Activated T-helper 9 cell treated with anti-CD3 and anti-CD28 coated beads, Interleukin-2, amount 50 U/mL, for 16 hours (primary cell): Measurements from ENCODE around the gene HOXD8.

Source experiments
- DNase-seq: peaks from one replicate; pipeline ENCODE4 v3.0.0-alpha.2; 2020; ENCODE audit warnings: low read depth

The HOXD8 gene

GRCh38 chr2:176147800-176148496 is 18.4 kb downstream of the HOXD8 start:
- DNase-seq = no peak

- DNase-seq = no peak
These were observed 19.4 kb downstream of the HOXD8 start for GRCh38 chr2:176148751-176149421.

- DNase-seq = no peak
These were observed 20.0 kb downstream of the HOXD8 start for GRCh38 chr2:176149481-176149938.

- no peak for DNase-seq
These were observed 20.6 kb downstream of the HOXD8 start for GRCh38 chr2:176149939-176150583.

- no peak for DNase-seq
These were observed 21.3 kb downstream of the HOXD8 start for GRCh38 chr2:176150584-176151441.

- DNase-seq = no peak
These were observed 22.2 kb downstream of the HOXD8 start, which contains the start of gene HOXD4 for GRCh38 chr2:176151442-176152287. HOXD4 (plus strand) TSS chr2:176151550; CDS start chr2:176151634, 84 bp downstream.

GRCh38 chr2:176152350-176153181 is 23.1 kb downstream of the HOXD8 start:
- no peak for DNase-seq

GRCh38 chr2:176154576-176155252 is 25.2 kb downstream of the HOXD8 start:
- DNase-seq = no peak

GRCh38 chr2:176155356-176156044 is 26.0 kb downstream of the HOXD8 start:
- no peak for DNase-seq

- no peak for DNase-seq
These were observed 26.8 kb downstream of the HOXD8 start for GRCh38 chr2:176156301-176156806.

GRCh38 chr2:176156807-176157498 is 27.4 kb downstream of the HOXD8 start, which contains the start of gene HOXD3:
HOXD3 (plus strand) TSS chr2:176157307; CDS start chr2:176169115, 11,808 bp downstream.
- no peak for DNase-seq

GRCh38 chr2:176157499-176158185 is 28.1 kb downstream of the HOXD8 start:
- no peak for DNase-seq

- no peak for DNase-seq
These were observed 28.7 kb downstream of the HOXD8 start for GRCh38 chr2:176158186-176158591.

- DNase-seq = no peak
These were observed 29.6 kb downstream of the HOXD8 start for GRCh38 chr2:176158855-176159662.

GRCh38 chr2:176159663-176160250 is 30.3 kb downstream of the HOXD8 start:
- DNase-seq = no peak
